C4-2B (cell line): Measurements from ENCODE around the gene DHRS3.
"Not testable (repeated sequence)": the region's sequence is repeated elsewhere in the genome, so short reads cannot be mapped to it uniquely, and the experiment has no call there.

Experiments used
- H3K27ac ChIP-seq: fragments of 450-650 bp; 2 replicates; pipeline ENCODE4 v1.5.1; 2017
- CTCF ChIP-seq: fragments of 450-650 bp; conservative IDR thresholded peaks from 2 replicates; pipeline ENCODE4 v1.5.1; 2017; ENCODE audit warnings: mild to moderate bottlenecking
- ZFX ChIP-seq: fragments of 450-650 bp; IDR thresholded peaks from 2 replicates; pipeline ENCODE4 v1.6.1; 2017

DHRS3 gene

GRCh38 chr1:12565094-12565965, 52.7 kb downstream of the DHRS3 start:
- no peak overlapping the region for H3K27ac ChIP-seq
- TF ChIP-seq ZFX (no peak), CTCF (no peak)

GRCh38 chr1:12564251-12564650, 53.8 kb downstream of the DHRS3 start:
- H3K27ac ChIP-seq: not testable (repeated sequence)

GRCh38 chr1:12562955-12563576, 54.9 kb downstream of the DHRS3 start:
- TF ChIP-seq CTCF (no peak), ZFX (no peak)
- no peak overlapping the region for H3K27ac ChIP-seq

GRCh38 chr1:12561121-12561520, 56.9 kb downstream of the DHRS3 start:
- no peak for TF ChIP-seq ZFX
- TF ChIP-seq CTCF: no peak
- no peak overlapping the region for H3K27ac ChIP-seq

- TF ChIP-seq CTCF: no peak
- TF ChIP-seq ZFX: no peak
- H3K27ac ChIP-seq: no peak overlapping the region
Measured at GRCh38 chr1:12556957-12557935, 60.8 kb downstream of the DHRS3 start.

GRCh38 chr1:12556368-12556930, 61.6 kb downstream of the DHRS3 start:
- TF ChIP-seq ZFX (no peak), CTCF (no peak)
- H3K27ac ChIP-seq: no peak overlapping the region
